Nephron (organoid): ENCODE measurements around the gene KLHL30.

ENCODE experiments used
- H3K27ac Mint-ChIP-seq, 3 experiments: 2 replicates each; pipeline ENCODE4 v1.8.0; 2020; ENCODE audit warnings: mixed read lengths in 3 of 3, mild to moderate bottlenecking in 2 of 3, moderate library complexity in 1 of 3
- H3K27me3 Mint-ChIP-seq: 2 replicates; pipeline ENCODE4 v1.8.0; 2021; ENCODE audit warnings: low read depth, mild to moderate bottlenecking, moderate library complexity, mixed read lengths
- H3K36me3 Mint-ChIP-seq: 2 replicates; pipeline ENCODE4 v1.8.0; 2020; ENCODE audit warnings: low read depth, mixed read lengths
- H3K4me1 Mint-ChIP-seq: 2 replicates; pipeline ENCODE4 v1.8.0; 2020; ENCODE audit warnings: mixed read lengths
- H3K4me3 Mint-ChIP-seq, 3 experiments: 2 replicates each; pipeline ENCODE4 v1.8.0; 2020; ENCODE audit warnings: mild to moderate bottlenecking in 3 of 3, mixed read lengths in 3 of 3, moderate library complexity in 2 of 3
- H3K9me3 Mint-ChIP-seq: 2 replicates; pipeline ENCODE4 v1.8.0; 2020; ENCODE audit warnings: mixed read lengths
- TF ChIP-seq, protein P1 (sequence below), 3 experiments: fragments of 200-600 bp; sonication (generic); IDR thresholded peaks; one replicate each; pipeline ENCODE4 v1.5.0; 2021; ENCODE audit warnings: antibody characterized with exemption in 3 of 3; ENCODE audit not compliant: unreplicated experiment in 3 of 3

Gene KLHL30

DNA sequence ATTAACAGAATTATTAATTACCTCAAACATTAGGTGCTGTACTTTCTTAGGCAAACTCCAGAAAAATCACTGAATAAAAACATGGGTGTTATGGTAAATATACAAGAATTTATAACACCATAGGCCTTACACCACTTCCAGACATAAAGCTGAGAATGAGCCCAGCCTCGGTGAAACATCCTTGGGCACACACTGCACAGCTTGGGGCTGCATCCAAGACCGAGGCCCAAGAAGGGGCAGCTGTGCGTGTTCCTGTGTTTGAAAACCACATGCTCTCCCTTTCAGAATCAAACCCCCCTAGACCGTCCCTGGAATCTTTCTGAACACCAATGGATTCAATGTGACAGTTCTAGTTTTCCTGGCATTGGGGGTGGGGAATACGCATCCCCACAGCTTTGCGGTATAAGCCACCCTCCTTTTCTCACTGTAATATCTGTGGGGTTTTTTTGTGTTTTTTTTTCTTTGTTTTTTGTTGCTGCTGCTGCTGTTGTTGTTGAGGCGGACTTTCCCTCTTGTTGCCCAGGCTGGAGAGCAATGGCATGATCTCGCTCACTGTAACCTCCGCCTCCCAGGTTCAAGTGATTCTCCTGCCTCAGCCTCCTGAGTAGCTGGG is 33.2 kb downstream of the KLHL30 start:
- Mint-ChIP-seq H3K4me1 (peaks cover 7% of the 10 kb centered on the region), H3K27ac (no peak overlapping the region), H3K4me3 (no peak overlapping the region), H3K9me3 (no peaks in the 10 kb centered on the region), H3K27me3 (no peaks in the 10 kb centered on the region), H3K36me3 (peaks cover 53% of the 10 kb centered on the region)
- TF ChIP-seq, protein P1, sequence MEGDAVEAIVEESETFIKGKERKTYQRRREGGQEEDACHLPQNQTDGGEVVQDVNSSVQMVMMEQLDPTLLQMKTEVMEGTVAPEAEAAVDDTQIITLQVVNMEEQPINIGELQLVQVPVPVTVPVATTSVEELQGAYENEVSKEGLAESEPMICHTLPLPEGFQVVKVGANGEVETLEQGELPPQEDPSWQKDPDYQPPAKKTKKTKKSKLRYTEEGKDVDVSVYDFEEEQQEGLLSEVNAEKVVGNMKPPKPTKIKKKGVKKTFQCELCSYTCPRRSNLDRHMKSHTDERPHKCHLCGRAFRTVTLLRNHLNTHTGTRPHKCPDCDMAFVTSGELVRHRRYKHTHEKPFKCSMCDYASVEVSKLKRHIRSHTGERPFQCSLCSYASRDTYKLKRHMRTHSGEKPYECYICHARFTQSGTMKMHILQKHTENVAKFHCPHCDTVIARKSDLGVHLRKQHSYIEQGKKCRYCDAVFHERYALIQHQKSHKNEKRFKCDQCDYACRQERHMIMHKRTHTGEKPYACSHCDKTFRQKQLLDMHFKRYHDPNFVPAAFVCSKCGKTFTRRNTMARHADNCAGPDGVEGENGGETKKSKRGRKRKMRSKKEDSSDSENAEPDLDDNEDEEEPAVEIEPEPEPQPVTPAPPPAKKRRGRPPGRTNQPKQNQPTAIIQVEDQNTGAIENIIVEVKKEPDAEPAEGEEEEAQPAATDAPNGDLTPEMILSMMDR (IDR thresholded peaks at IDR 0.05; ENCODE audit: unreplicated experiment in 3 of 3), result no peak

DNA sequence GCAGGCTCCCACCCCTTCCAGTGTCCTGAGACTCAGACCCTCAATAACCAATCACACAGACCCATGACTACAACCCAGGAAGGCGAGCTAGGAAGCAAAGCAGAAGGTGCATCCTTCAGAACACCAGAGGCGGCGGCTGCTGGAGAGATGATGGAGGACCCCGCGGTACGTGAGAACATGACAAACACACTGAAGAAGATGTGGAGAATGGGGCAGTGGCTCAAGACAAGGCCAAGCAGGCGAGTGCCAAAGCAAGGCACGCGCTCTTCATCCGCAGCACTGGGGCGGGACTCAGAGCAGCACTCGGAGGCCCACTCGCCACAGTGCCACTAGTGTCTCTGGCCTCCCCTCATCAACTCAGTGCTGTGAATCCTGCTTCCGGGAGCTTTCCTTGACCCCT is 34.0 kb downstream of the KLHL30 start:
- Mint-ChIP-seq H3K4me3 (no peak overlapping the region), H3K9me3 (no peaks in the 10 kb centered on the region), H3K4me1 (peaks cover 7% of the 10 kb centered on the region), H3K27me3 (no peaks in the 10 kb centered on the region), H3K36me3 (peaks cover 59% of the 10 kb centered on the region), H3K27ac (peak overlapping the region in 1 of 3 experiments; percentile 42)
- TF ChIP-seq, protein P1 (IDR thresholded peaks at IDR 0.05; ENCODE audit: unreplicated experiment in 3 of 3), result no peak

DNA sequence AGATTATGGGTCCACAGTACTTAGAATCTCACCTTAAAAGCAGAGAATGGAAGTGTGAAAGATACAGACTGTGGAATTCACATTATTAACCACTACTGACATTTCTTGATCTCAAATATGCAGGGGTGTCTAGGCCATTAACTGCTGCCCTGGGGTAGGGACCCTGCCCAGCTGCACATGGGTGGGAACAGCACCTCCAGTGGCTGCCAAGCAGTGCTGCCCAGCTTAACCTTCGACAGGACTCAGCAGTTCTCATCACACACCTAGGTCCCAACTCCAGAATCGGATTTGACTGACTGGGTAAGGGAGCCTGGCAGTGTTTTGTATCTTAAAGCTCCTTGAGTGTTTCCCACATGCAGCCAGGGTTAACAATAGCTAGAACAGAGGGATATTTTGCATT is 35.2 kb downstream of the KLHL30 start:
- H3K9me3 Mint-ChIP-seq, result no peaks in the 10 kb centered on the region
- no peak overlapping the region for H3K27ac Mint-ChIP-seq
- TF ChIP-seq, protein P1 (IDR thresholded peaks at IDR 0.05; ENCODE audit: unreplicated experiment in 3 of 3), result no peak
- no peak overlapping the region for H3K4me3 Mint-ChIP-seq
- no peaks in the 10 kb centered on the region for H3K27me3 Mint-ChIP-seq
- H3K36me3 Mint-ChIP-seq, result peaks cover 63% of the 10 kb centered on the region
- peaks cover 7% of the 10 kb centered on the region for H3K4me1 Mint-ChIP-seq

DNA sequence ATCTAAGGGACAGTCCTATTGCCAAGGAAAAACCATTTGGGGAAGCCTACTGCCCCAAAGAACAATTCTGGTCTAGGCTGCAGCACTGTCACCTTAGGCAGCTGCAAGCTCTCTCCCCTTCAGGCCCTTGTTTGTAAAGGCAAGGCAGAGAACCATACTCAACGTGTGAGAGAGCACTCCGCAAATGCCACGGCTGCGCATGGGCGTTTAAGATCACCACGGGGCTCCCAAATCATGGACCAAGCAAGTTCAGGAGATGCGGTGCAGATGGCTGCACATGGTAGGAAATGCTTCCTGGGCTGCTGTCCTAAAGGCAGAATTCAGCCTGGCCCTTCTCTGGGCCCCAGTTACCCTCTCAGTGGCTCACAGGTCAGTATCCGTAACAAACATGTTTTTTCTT is 35.8 kb downstream of the KLHL30 start:
- H3K36me3 Mint-ChIP-seq, result peaks cover 69% of the 10 kb centered on the region
- TF ChIP-seq, protein P1 (IDR thresholded peaks at IDR 0.05; ENCODE audit: unreplicated experiment in 3 of 3), result no peak
- H3K4me3 Mint-ChIP-seq, result no peak overlapping the region
- peaks cover 7% of the 10 kb centered on the region for H3K4me1 Mint-ChIP-seq
- H3K27ac Mint-ChIP-seq, result no peak overlapping the region
- H3K27me3 Mint-ChIP-seq, result no peaks in the 10 kb centered on the region
- H3K9me3 Mint-ChIP-seq, result no peaks in the 10 kb centered on the region

DNA sequence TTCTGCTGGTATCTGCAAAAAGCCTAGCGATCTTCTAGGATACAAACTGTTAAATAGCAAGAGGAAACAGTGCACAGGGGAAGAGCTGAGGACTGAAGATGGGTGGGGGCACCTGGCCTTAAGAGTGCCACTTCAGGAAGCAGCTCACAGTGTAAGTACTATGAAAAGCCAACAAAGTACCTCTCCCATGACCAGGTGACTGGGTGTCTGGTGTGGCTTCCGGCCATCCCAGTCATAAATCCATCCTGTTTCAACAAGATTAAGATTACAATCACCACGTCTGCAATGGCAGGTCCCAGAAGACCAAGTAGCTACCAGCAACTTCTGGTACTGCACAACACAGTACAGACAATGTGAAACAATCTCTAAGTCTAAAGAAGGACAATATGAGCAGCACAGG is 36.2 kb downstream of the KLHL30 start:
- H3K27ac Mint-ChIP-seq, result no peak overlapping the region
- TF ChIP-seq, protein P1 (IDR thresholded peaks at IDR 0.05; ENCODE audit: unreplicated experiment in 3 of 3), result no peak
- no peaks in the 10 kb centered on the region for H3K9me3 Mint-ChIP-seq
- H3K36me3 Mint-ChIP-seq, result peaks cover 69% of the 10 kb centered on the region
- no peaks in the 10 kb centered on the region for H3K27me3 Mint-ChIP-seq
- H3K4me1 Mint-ChIP-seq, result peaks cover 5% of the 10 kb centered on the region
- H3K4me3 Mint-ChIP-seq, result no peak overlapping the region

DNA sequence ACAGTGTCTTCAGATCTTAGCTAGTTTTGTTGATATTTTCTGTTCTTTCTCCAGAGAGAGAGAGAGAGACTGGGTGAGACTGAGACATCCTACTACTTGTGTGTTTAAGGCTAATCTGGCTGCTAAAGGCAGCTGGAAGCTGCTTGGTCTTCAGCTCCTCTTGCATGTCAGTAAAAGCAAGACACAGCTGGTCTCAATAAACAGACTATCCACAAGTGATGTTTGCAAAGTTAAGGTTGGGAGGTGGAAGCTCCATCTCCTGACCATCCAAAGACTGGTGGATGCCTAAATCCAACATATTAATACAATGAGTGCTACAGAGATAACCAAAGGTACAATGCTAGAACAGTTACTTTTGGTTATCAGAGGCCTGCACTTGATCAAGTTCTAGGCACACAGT is 38.1 kb downstream of the KLHL30 start:
- H3K36me3 Mint-ChIP-seq, result peaks cover 68% of the 10 kb centered on the region
- no peak overlapping the region for H3K27ac Mint-ChIP-seq
- no peaks in the 10 kb centered on the region for H3K4me1 Mint-ChIP-seq
- H3K4me3 Mint-ChIP-seq, result no peak overlapping the region
- no peaks in the 10 kb centered on the region for H3K27me3 Mint-ChIP-seq
- TF ChIP-seq, protein P1 (IDR thresholded peaks at IDR 0.05; ENCODE audit: unreplicated experiment in 3 of 3), result no peak
- no peaks in the 10 kb centered on the region for H3K9me3 Mint-ChIP-seq
